ENCODE results near the gene THAP5.

GRCh38 chr7:108578937-108579336 is 9.4 kb upstream of the THAP5 start:
- no peak for TF ChIP-seq CTCF (IDR thresholded peaks at IDR 0.05)
- no peak for TF ChIP-seq ZFX (IDR thresholded peaks at IDR 0.05; ENCODE audit: borderline replicate concordance)
